WTC11 (cell line): Measurements from ENCODE around the gene A1CF. TPM values are rescaled to one million over a fixed set of nuclear protein-coding genes. Genes with fewer than 3 reads are reported as not detected.
A peak's percentile ranks its signal among the peaks of the same experiment; 100 is the strongest.

Source experiments
- ATAC-seq: fragments of 200-7000 bp; cut with Tn5 transposase; 2 replicates; pipeline ENCODE4 v1.10.0; 2021; ENCODE audit warnings: mild to moderate bottlenecking, moderate library complexity
- CTCF ChIA-PET: fragments of 300-600 bp; sonication (Branson Sonifier 250); formaldehyde crosslinking; loops from one replicate; lab custom pipeline; 2021; ENCODE audit warnings: antibody characterized with exemption; lab: Charles Lee
- POLR2A ChIA-PET: fragments of 350-600 bp; sonication (Branson Sonifier 250); formaldehyde crosslinking; loops from one replicate; lab custom pipeline; 2021; ENCODE audit warnings: antibody characterized with exemption; lab: Charles Lee
- DNase-seq: peaks from one replicate; pipeline ENCODE4 v3.0.0; 2021; ENCODE audit warnings: low spot score
- H3K27ac Mint-ChIP-seq: 2 replicates; pipeline ENCODE4 v1.8.0; 2021; ENCODE audit warnings: mixed read lengths
- H3K27me3 Mint-ChIP-seq: 2 replicates; pipeline ENCODE4 v1.8.0; 2021; ENCODE audit warnings: low read depth, mild to moderate bottlenecking, moderate library complexity, mixed read lengths
- H3K36me3 Mint-ChIP-seq: 2 replicates; pipeline ENCODE4 v1.8.0; 2021; ENCODE audit warnings: mixed read lengths
- H3K4me1 Mint-ChIP-seq: 2 replicates; pipeline ENCODE4 v1.8.0; 2022; ENCODE audit warnings: mixed read lengths
- H3K4me3 Mint-ChIP-seq: 2 replicates; pipeline ENCODE4 v1.8.0; 2021; ENCODE audit warnings: mild to moderate bottlenecking, moderate library complexity, mixed read lengths
- H3K9me3 Mint-ChIP-seq: 2 replicates; pipeline ENCODE4 v1.8.0; 2021; ENCODE audit warnings: mixed read lengths
- ATF1 ChIP-seq: sonication (generic); formaldehyde crosslinking; IDR thresholded peaks from 2 replicates; pipeline ENCODE4 v1.8.1; 2023; ENCODE audit warnings: mild to moderate bottlenecking, moderate library complexity, missing genetic modification reagents
- CBFB ChIP-seq: sonication (generic); formaldehyde crosslinking; IDR thresholded peaks from 2 replicates; pipeline ENCODE4 v1.8.1; 2022; ENCODE audit warnings: mild to moderate bottlenecking, low read depth, missing genetic modification reagents
- FOXJ3 ChIP-seq: sonication (generic); formaldehyde crosslinking; IDR thresholded peaks from 2 replicates; pipeline ENCODE4 v1.9.0; 2021; ENCODE audit warnings: missing genetic modification reagents, mild to moderate bottlenecking, borderline replicate concordance
- HMGA2 ChIP-seq: fragments of 250-450 bp; sonication (Bioruptor Pico); IDR thresholded peaks from 2 replicates; pipeline ENCODE4 v1.4.0; 2021; ENCODE audit warnings: mild to moderate bottlenecking, moderate library complexity
- MLX ChIP-seq: sonication (generic); formaldehyde crosslinking; IDR thresholded peaks from 2 replicates; pipeline ENCODE4 v1.8.1; 2023; ENCODE audit warnings: mild to moderate bottlenecking, missing genetic modification reagents, moderate library complexity
- NFATC4 ChIP-seq: fragments of 250-450 bp; sonication (Bioruptor Pico); IDR thresholded peaks from 2 replicates; pipeline ENCODE4 v1.9.0; 2021; ENCODE audit warnings: mild to moderate bottlenecking
- NFE2L1 ChIP-seq: sonication (generic); formaldehyde crosslinking; IDR thresholded peaks from 2 replicates; pipeline ENCODE4 v1.8.1; 2023; ENCODE audit warnings: missing genetic modification reagents
- TEAD1 ChIP-seq: sonication (generic); formaldehyde crosslinking; IDR thresholded peaks from 2 replicates; pipeline ENCODE4 v1.8.0; 2022; ENCODE audit warnings: mild to moderate bottlenecking, missing genetic modification reagents
- ZBTB43 ChIP-seq: sonication (generic); formaldehyde crosslinking; IDR thresholded peaks from 2 replicates; pipeline ENCODE4 v1.8.1; 2023; ENCODE audit warnings: mild to moderate bottlenecking, missing genetic modification reagents
- ZNF232 ChIP-seq: sonication (generic); formaldehyde crosslinking; IDR thresholded peaks from 2 replicates; pipeline ENCODE4 v1.8.0; 2022; ENCODE audit warnings: mild to moderate bottlenecking, missing genetic modification reagents
- ZNF512 ChIP-seq: sonication (generic); formaldehyde crosslinking; IDR thresholded peaks from 2 replicates; pipeline ENCODE4 v1.8.1; 2022; ENCODE audit warnings: missing genetic modification reagents, borderline replicate concordance
- total RNA-seq: library from RNA; stranded (reverse); gene quantifications from 3 replicates; pipeline ENCODE4 v1.2.3, GENCODE V29; 2021
- TF ChIP-seq, protein P1 (sequence below): sonication (generic); formaldehyde crosslinking; IDR thresholded peaks from 2 replicates; pipeline ENCODE4 v1.8.1; 2022; ENCODE audit warnings: low read depth, mild to moderate bottlenecking, moderate library complexity, missing genetic modification reagents, borderline replicate concordance
- TF ChIP-seq, protein P2 (sequence below): sonication (generic); formaldehyde crosslinking; IDR thresholded peaks from 2 replicates; pipeline ENCODE4 v1.8.0; 2022; ENCODE audit warnings: mild to moderate bottlenecking, missing genetic modification reagents
- TF ChIP-seq, protein P3 (sequence below): sonication (generic); formaldehyde crosslinking; IDR thresholded peaks from 2 replicates; pipeline ENCODE4 v1.8.1; 2023; ENCODE audit warnings: mild to moderate bottlenecking, missing genetic modification reagents, moderate library complexity
- TF ChIP-seq, protein P4 (sequence below): sonication (generic); formaldehyde crosslinking; IDR thresholded peaks from 2 replicates; pipeline ENCODE4 v1.8.0; 2022; ENCODE audit warnings: mild to moderate bottlenecking, missing genetic modification reagents
- TF ChIP-seq, protein P5 (sequence below): sonication (generic); formaldehyde crosslinking; conservative IDR thresholded peaks from 2 replicates; pipeline ENCODE4 v1.8.1; 2023; ENCODE audit warnings: mild to moderate bottlenecking, low read depth, missing genetic modification reagents, moderate library complexity

Gene A1CF
- total RNA-seq, 1 experiment from 2014 or later, result 0.07 TPM

DNA sequence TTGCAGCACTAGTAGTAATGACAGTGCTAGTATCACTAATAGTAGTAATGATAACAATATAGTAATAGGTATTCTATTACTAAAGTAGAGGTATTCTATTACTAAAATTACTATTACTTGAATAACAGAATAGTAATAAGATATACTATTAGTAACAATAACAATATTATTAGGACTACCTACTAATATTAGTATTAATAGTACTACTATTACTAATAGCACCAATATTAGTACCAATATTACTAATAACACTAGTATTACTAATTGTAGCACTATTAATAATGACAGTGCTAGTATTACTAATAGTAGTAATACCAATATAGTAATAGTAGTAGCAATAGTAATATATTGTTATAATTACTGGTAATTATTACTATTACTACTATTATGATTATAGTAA is 24.1 kb downstream of the A1CF start:
- no peak overlapping the region for H3K27ac Mint-ChIP-seq
- TF ChIP-seq, protein P1, sequence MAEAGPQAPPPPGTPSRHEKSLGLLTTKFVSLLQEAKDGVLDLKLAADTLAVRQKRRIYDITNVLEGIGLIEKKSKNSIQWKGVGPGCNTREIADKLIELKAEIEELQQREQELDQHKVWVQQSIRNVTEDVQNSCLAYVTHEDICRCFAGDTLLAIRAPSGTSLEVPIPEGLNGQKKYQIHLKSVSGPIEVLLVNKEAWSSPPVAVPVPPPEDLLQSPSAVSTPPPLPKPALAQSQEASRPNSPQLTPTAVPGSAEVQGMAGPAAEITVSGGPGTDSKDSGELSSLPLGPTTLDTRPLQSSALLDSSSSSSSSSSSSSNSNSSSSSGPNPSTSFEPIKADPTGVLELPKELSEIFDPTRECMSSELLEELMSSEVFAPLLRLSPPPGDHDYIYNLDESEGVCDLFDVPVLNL, result no peak
- no peak overlapping the region for H3K4me3 Mint-ChIP-seq
- H3K9me3 Mint-ChIP-seq, result no peaks in the 10 kb centered on the region
- no peaks in the 10 kb centered on the region; the same call in 1 of the 2 replicates for H3K27me3 Mint-ChIP-seq
- H3K4me1 Mint-ChIP-seq, result peaks cover 13% of the 10 kb centered on the region
- POLR2A ChIA-PET, result no interaction called here
- no peak for DNase-seq
- no peak for ATAC-seq
- CTCF ChIA-PET, result no interaction called here
- H3K36me3 Mint-ChIP-seq, result no peaks in the 10 kb centered on the region

- ChIA-PET POLR2A (no interaction called here), CTCF (interaction anchor here (0.6 kb wide), 1 partner anchor 10 kb away, joined by 3 read pairs; no protein-coding TSS in a partner anchor)
- no peak for DNase-seq
- peak; percentile 94 for ATAC-seq
- Mint-ChIP-seq H3K9me3 (no peaks in the 10 kb centered on the region), H3K4me1 (peaks cover 11% of the 10 kb centered on the region), H3K27me3 (no peaks in the 10 kb centered on the region; the same call in 1 of the 2 replicates), H3K36me3 (no peaks in the 10 kb centered on the region), H3K27ac (no peak overlapping the region), H3K4me3 (no peak overlapping the region)
- TF ChIP-seq, protein P2, sequence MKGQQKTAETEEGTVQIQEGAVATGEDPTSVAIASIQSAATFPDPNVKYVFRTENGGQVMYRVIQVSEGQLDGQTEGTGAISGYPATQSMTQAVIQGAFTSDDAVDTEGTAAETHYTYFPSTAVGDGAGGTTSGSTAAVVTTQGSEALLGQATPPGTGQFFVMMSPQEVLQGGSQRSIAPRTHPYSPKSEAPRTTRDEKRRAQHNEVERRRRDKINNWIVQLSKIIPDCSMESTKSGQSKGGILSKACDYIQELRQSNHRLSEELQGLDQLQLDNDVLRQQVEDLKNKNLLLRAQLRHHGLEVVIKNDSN (CRISPR knock-in tag), result no peak
- TF ChIP-seq HMGA2, result no peak
- no peak for TF ChIP-seq NFATC4 (CRISPR knock-in tag)
- TF ChIP-seq, protein P3, sequence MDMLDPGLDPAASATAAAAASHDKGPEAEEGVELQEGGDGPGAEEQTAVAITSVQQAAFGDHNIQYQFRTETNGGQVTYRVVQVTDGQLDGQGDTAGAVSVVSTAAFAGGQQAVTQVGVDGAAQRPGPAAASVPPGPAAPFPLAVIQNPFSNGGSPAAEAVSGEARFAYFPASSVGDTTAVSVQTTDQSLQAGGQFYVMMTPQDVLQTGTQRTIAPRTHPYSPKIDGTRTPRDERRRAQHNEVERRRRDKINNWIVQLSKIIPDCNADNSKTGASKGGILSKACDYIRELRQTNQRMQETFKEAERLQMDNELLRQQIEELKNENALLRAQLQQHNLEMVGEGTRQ, result no peak
- no peak for TF ChIP-seq CBFB (CRISPR knock-in tag)
- TF ChIP-seq TEAD1 (CRISPR knock-in tag), result no peak
Observed at GRCh38 chr10:50857579-50857978, 27.8 kb downstream of the A1CF start.

GRCh38 chr10:50855461-50855860 is 30.0 kb downstream of the A1CF start:
- TF ChIP-seq MLX, result no peak
- TF ChIP-seq, protein P4, sequence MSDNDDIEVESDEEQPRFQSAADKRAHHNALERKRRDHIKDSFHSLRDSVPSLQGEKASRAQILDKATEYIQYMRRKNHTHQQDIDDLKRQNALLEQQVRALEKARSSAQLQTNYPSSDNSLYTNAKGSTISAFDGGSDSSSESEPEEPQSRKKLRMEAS (CRISPR knock-in tag), result no peak
- CTCF ChIA-PET, result no interaction called here
- no peak for ATAC-seq
- no peak for DNase-seq
- POLR2A ChIA-PET, result no interaction called here
- Mint-ChIP-seq H3K4me3 (no peak overlapping the region), H3K4me1 (peaks cover 18% of the 10 kb centered on the region), H3K27ac (no peak overlapping the region), H3K27me3 (no peaks in the 10 kb centered on the region; the same call in 1 of the 2 replicates), H3K36me3 (no peaks in the 10 kb centered on the region), H3K9me3 (no peaks in the 10 kb centered on the region)

- peaks cover 18% of the 10 kb centered on the region for H3K4me1 Mint-ChIP-seq
- CTCF ChIA-PET, result no interaction called here
- no peaks in the 10 kb centered on the region; the same call in 1 of the 2 replicates for H3K27me3 Mint-ChIP-seq
- H3K4me3 Mint-ChIP-seq, result no peak overlapping the region
- ATAC-seq, result no peak
- H3K27ac Mint-ChIP-seq, result no peak overlapping the region
- DNase-seq, result no peak
- no peaks in the 10 kb centered on the region for H3K9me3 Mint-ChIP-seq
- POLR2A ChIA-PET, result no interaction called here
- no peaks in the 10 kb centered on the region for H3K36me3 Mint-ChIP-seq
- TF ChIP-seq NFE2L1 (CRISPR knock-in tag) (no peak), ZNF232 (CRISPR knock-in tag) (no peak), ZBTB43 (CRISPR knock-in tag) (no peak), ZNF512 (CRISPR knock-in tag) (no peak), ATF1 (CRISPR knock-in tag) (no peak), HMGA2 (no peak), FOXJ3 (CRISPR knock-in tag) (no peak)
- TF ChIP-seq, protein P5, sequence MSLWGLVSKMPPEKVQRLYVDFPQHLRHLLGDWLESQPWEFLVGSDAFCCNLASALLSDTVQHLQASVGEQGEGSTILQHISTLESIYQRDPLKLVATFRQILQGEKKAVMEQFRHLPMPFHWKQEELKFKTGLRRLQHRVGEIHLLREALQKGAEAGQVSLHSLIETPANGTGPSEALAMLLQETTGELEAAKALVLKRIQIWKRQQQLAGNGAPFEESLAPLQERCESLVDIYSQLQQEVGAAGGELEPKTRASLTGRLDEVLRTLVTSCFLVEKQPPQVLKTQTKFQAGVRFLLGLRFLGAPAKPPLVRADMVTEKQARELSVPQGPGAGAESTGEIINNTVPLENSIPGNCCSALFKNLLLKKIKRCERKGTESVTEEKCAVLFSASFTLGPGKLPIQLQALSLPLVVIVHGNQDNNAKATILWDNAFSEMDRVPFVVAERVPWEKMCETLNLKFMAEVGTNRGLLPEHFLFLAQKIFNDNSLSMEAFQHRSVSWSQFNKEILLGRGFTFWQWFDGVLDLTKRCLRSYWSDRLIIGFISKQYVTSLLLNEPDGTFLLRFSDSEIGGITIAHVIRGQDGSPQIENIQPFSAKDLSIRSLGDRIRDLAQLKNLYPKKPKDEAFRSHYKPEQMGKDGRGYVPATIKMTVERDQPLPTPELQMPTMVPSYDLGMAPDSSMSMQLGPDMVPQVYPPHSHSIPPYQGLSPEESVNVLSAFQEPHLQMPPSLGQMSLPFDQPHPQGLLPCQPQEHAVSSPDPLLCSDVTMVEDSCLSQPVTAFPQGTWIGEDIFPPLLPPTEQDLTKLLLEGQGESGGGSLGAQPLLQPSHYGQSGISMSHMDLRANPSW, result no peak
- TF ChIP-seq, protein P4 (CRISPR knock-in tag), result no peak
Observed at GRCh38 chr10:50855015-50855414, 30.4 kb downstream of the A1CF start.
